HG03460 (cell line): Measurements from ENCODE around the gene TIGAR.

Experiments used
- ATAC-seq: cut with Tn5 transposase; IDR thresholded peaks from one replicate; pipeline ENCODE4 v1.9.1; 2021; ENCODE audit not compliant: unreplicated experiment

TIGAR gene

GRCh38 chr12:4303750-4304149, 17.3 kb upstream of the TIGAR start:
- no peak for ATAC-seq

- ATAC-seq = no peak
These were observed 13.2 kb upstream of the TIGAR start for GRCh38 chr12:4307593-4308333.

- no peak for ATAC-seq
These were observed 12.6 kb upstream of the TIGAR start for GRCh38 chr12:4308334-4308950.

GRCh38 chr12:4311776-4312175, 9.2 kb upstream of the TIGAR start:
- ATAC-seq = no peak

- no peak for ATAC-seq
These were observed 8.8 kb upstream of the TIGAR start for GRCh38 chr12:4312251-4312650.

- ATAC-seq = peak; percentile 34
These were observed 538 bp upstream of the TIGAR start for GRCh38 chr12:4320497-4320852.

GRCh38 chr12:4322726-4323125, 1.7 kb downstream of the TIGAR start:
- no peak for ATAC-seq

- ATAC-seq = no peak
These were observed 2.4 kb downstream of the TIGAR start for GRCh38 chr12:4323396-4323795.

GRCh38 chr12:4324366-4324765, 3.4 kb downstream of the TIGAR start:
- no peak for ATAC-seq

- no peak for ATAC-seq
These were observed 5.0 kb downstream of the TIGAR start for GRCh38 chr12:4325966-4326365.

- no peak for ATAC-seq
These were observed 6.3 kb downstream of the TIGAR start for GRCh38 chr12:4327293-4327692.

- no peak for ATAC-seq
These were observed 9.2 kb downstream of the TIGAR start for GRCh38 chr12:4330203-4330602.

GRCh38 chr12:4331221-4331620, 10.2 kb downstream of the TIGAR start:
- no peak for ATAC-seq

- ATAC-seq = no peak
These were observed 10.8 kb downstream of the TIGAR start for GRCh38 chr12:4331842-4332241.

GRCh38 chr12:4346931-4347330, 25.9 kb downstream of the TIGAR start:
- no peak for ATAC-seq

- ATAC-seq = no peak
These were observed 32.8 kb downstream of the TIGAR start for GRCh38 chr12:4353785-4354208.

GRCh38 chr12:4355156-4356040, 34.4 kb downstream of the TIGAR start:
- no peak for ATAC-seq

- no peak for ATAC-seq
These were observed 35.0 kb downstream of the TIGAR start for GRCh38 chr12:4356041-4356327.

- no peak for ATAC-seq
These were observed 45.1 kb downstream of the TIGAR start for GRCh38 chr12:4366090-4366489.

- no peak for ATAC-seq
These were observed 48.5 kb downstream of the TIGAR start for GRCh38 chr12:4369548-4369947.

- ATAC-seq = no peak
These were observed 49.3 kb downstream of the TIGAR start for GRCh38 chr12:4370265-4370664.

GRCh38 chr12:4372653-4373052, 51.6 kb downstream of the TIGAR start:
- ATAC-seq = no peak
